BLaER1 treated with 17β-estradiol and CSF1 and Interleukin-3, amounts not matched to agents 10 nM and 100 nM (cell line): ENCODE data around the gene ZFPM1.
A peak's percentile ranks its signal among the peaks of the same experiment; 100 is the strongest.

Experiments used
- H3K27ac ChIP-seq, 11 experiments: shearing (Covaris generic); formaldehyde crosslinking; 2 replicates each; pipeline ENCODE4 v1.8.1; 2022
- H3K27me3 ChIP-seq, 11 experiments: shearing (Covaris generic); formaldehyde crosslinking; 2 replicates each; pipeline ENCODE4 v1.8.1; 2022
- H3K36me3 ChIP-seq, 11 experiments: shearing (Covaris generic); formaldehyde crosslinking; 2 replicates each; pipeline ENCODE4 v1.8.1; 2022
- H3K4me1 ChIP-seq, 10 experiments: shearing (Covaris generic); formaldehyde crosslinking; 2 replicates each; pipeline ENCODE4 v1.8.1; 2022
- H3K4me2 ChIP-seq, 11 experiments: shearing (Covaris generic); formaldehyde crosslinking; 2 replicates each; pipeline ENCODE4 v1.8.1; 2022
- H3K4me3 ChIP-seq, 10 experiments: shearing (Covaris generic); formaldehyde crosslinking; 2 replicates each; pipeline ENCODE4 v1.8.1; 2022
- H3K9ac ChIP-seq, 11 experiments: shearing (Covaris generic); formaldehyde crosslinking; 2 replicates each; pipeline ENCODE4 v1.8.1; 2022
- H3K9me3 ChIP-seq, 11 experiments: shearing (Covaris generic); formaldehyde crosslinking; replicated peaks in 1 of 11; 2 replicates each; pipeline ENCODE4 v1.8.1; 2022
- H4K20me1 ChIP-seq, 11 experiments: shearing (Covaris generic); formaldehyde crosslinking; 2 replicates each; pipeline ENCODE4 v1.8.1; 2022
- Cebpa-rat ChIP-seq, 11 experiments: shearing (Covaris generic); IDR thresholded peaks; 2 replicates each; pipeline ENCODE4 v1.8.1; 2022

ZFPM1 gene

GRCh38 chr16:88440111-88440510 lies 13.0 kb upstream of the ZFPM1 start:
- H3K4me2 ChIP-seq = no peak overlapping the region
- no peaks in the 10 kb centered on the region for H3K27me3 ChIP-seq
- peaks cover 0 to 38% (median 0%) of the 10 kb centered on the region in 11 experiments; a peak in 14 of 22 replicates for H3K36me3 ChIP-seq
- no peak for TF ChIP-seq Cebpa-rat (IDR thresholded peaks at IDR 0.05)
- H3K27ac ChIP-seq = no peak overlapping the region
- H3K4me3 ChIP-seq = no peak overlapping the region
- H3K4me1 ChIP-seq = peaks cover 11 to 27% (median 19%) of the 10 kb centered on the region in 10 experiments; a peak in 16 of 20 replicates
- no peak overlapping the region for H3K9ac ChIP-seq
- H3K9me3 ChIP-seq = no peaks in the 10 kb centered on the region
- peaks cover 0 to 89% (median 51%) of the 10 kb centered on the region in 11 experiments; a peak in 18 of 22 replicates for H4K20me1 ChIP-seq

DNA sequence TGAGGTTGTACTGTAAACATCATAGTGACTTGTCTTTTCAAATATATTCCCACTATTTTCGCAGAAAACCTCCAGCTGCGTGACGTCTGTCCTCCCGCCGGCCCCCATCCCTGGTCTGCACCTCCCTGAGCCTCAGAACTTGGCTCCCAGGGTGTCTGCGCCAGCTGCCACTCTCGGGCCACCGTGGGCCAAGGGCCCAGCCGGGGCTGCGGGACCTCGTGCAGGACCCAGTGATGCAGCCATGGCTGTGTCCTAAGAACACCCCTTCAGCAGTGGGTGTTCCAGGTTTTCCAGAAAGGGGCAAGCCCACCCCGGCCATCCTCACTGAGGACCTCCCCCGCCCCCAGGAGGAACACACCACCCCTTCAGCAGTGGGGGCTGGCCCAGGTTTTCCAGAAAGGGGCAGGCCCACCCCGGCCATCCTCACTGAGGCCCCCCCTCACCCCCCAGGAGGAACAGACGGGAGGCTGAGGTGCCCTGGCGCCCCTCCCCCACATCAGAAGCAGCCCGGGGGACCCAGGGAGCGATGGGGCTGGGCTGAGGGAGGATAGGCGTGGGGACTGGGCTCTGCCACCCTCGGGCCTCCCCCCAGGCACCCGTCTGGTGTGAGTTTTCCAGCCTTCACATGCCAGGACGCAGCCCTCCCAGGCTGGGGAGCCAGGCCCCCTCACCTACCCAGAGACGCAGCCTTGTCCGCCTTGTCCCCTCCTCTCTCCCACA lies 12.2 kb upstream of the ZFPM1 start:
- no peaks in the 10 kb centered on the region for H3K9me3 ChIP-seq
- H3K36me3 ChIP-seq = peaks cover 0 to 37% (median 0%) of the 10 kb centered on the region in 11 experiments; a peak in 14 of 22 replicates
- peaks cover 5 to 24% (median 19%) of the 10 kb centered on the region in 10 experiments; a peak in 16 of 20 replicates for H3K4me1 ChIP-seq
- no peak for TF ChIP-seq Cebpa-rat (IDR thresholded peaks at IDR 0.05)
- peaks cover 0 to 83% (median 44%) of the 10 kb centered on the region in 11 experiments; a peak in 18 of 22 replicates for H4K20me1 ChIP-seq
- H3K9ac ChIP-seq = 0 out of 22 replicates have a peak overlapping the region, but pooled peaks of 2 of the 11 experiments have one; percentile 3 to 9
- H3K27me3 ChIP-seq = no peaks in the 10 kb centered on the region
- no peak overlapping the region for H3K27ac ChIP-seq
- H3K4me3 ChIP-seq = no peak overlapping the region
- no peak overlapping the region for H3K4me2 ChIP-seq

DNA sequence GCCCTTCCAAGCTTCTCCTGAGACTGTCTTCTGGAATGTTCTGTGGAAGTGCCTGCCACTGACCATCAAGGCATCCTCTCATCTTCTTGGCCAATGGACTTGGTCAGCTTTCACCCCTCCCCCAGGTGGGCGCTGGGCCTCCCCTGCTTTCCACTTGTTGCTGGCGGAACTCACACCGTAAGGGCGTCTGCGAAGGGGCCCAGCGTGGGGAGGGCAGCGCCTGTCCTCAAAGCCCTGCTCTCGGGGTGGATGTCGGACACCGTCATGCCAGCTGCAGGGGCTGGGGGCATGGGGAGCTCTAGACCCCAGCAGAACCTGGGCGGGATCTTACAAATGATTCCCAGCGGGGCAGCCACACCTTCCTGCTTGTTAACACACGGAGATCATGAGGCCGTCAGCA lies 11.6 kb upstream of the ZFPM1 start:
- Histone ChIP-seq H3K9me3 (no peaks in the 10 kb centered on the region), H4K20me1 (peaks cover 0 to 77% (median 38%) of the 10 kb centered on the region in 11 experiments; a peak in 17 of 22 replicates), H3K4me1 (peaks cover 0 to 24% (median 16%) of the 10 kb centered on the region in 10 experiments; a peak in 14 of 20 replicates), H3K4me2 (no peak overlapping the region), H3K4me3 (no peak overlapping the region), H3K9ac (0 out of 22 replicates have a peak overlapping the region, but pooled peaks of 1 of the 11 experiments have one; percentile 9), H3K36me3 (peaks cover 0 to 31% (median 0%) of the 10 kb centered on the region in 11 experiments; a peak in 13 of 22 replicates), H3K27me3 (no peaks in the 10 kb centered on the region), H3K27ac (no peak overlapping the region)
- no peak for TF ChIP-seq Cebpa-rat (IDR thresholded peaks at IDR 0.05)

DNA sequence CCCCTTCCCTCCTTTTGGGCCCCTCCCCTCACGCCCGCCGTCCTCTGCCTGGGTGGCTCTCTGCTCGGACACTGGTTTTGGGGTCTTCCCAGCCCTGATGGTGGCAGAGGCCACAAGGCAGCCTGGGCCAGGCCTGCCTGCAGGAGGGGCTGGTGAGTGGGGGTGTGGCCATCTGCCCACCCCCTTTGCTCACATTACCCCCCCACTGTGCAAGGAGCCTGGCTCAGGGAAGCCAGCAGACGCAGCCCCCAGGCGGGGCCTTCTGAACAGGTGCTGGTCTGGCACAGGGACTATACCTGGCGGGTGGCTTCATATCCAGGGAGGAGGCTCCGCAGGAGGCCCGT lies 10.7 kb upstream of the ZFPM1 start:
- peak overlapping the region in 1 of 11 experiments; percentile 4; a peak in 1 of 22 replicates for H3K9ac ChIP-seq
- no peak overlapping the region for H3K4me3 ChIP-seq
- no peak overlapping the region for H3K27ac ChIP-seq
- peaks cover 0 to 20% (median 16%) of the 10 kb centered on the region in 10 experiments; a peak in 14 of 20 replicates for H3K4me1 ChIP-seq
- TF ChIP-seq Cebpa-rat (IDR thresholded peaks at IDR 0.05) = no peak
- H3K36me3 ChIP-seq = peaks cover 0 to 24% (median 0%) of the 10 kb centered on the region in 11 experiments; a peak in 11 of 22 replicates
- H3K9me3 ChIP-seq = no peaks in the 10 kb centered on the region
- peaks cover 0 to 68% (median 31%) of the 10 kb centered on the region in 11 experiments; a peak in 16 of 22 replicates for H4K20me1 ChIP-seq
- peak overlapping the region in 5 of 11 experiments; percentile 26 to 73 (median 49); a peak in 8 of 22 replicates for H3K4me2 ChIP-seq
- H3K27me3 ChIP-seq = no peaks in the 10 kb centered on the region

GRCh38 chr16:88442727-88443576 lies 10.1 kb upstream of the ZFPM1 start:
- no peak overlapping the region for H3K27ac ChIP-seq
- peaks cover 0 to 62% (median 25%) of the 10 kb centered on the region in 11 experiments; a peak in 15 of 22 replicates for H4K20me1 ChIP-seq
- no peaks in the 10 kb centered on the region for H3K9me3 ChIP-seq
- peak overlapping the region in 2 of 11 experiments; percentile 4 to 24; a peak in 2 of 22 replicates for H3K9ac ChIP-seq
- peak overlapping the region; percentile 3 to 73 (median 47); a peak in 13 of 22 replicates for H3K4me2 ChIP-seq
- peaks cover under 1 to 25% (median 21%) of the 10 kb centered on the region in 10 experiments for H3K4me1 ChIP-seq
- H3K4me3 ChIP-seq = no peak overlapping the region
- peaks cover 0 to 18% (median 0%) of the 10 kb centered on the region in 11 experiments; a peak in 8 of 22 replicates for H3K36me3 ChIP-seq
- no peaks in the 10 kb centered on the region for H3K27me3 ChIP-seq
- no peak for TF ChIP-seq Cebpa-rat (IDR thresholded peaks at IDR 0.05)

DNA sequence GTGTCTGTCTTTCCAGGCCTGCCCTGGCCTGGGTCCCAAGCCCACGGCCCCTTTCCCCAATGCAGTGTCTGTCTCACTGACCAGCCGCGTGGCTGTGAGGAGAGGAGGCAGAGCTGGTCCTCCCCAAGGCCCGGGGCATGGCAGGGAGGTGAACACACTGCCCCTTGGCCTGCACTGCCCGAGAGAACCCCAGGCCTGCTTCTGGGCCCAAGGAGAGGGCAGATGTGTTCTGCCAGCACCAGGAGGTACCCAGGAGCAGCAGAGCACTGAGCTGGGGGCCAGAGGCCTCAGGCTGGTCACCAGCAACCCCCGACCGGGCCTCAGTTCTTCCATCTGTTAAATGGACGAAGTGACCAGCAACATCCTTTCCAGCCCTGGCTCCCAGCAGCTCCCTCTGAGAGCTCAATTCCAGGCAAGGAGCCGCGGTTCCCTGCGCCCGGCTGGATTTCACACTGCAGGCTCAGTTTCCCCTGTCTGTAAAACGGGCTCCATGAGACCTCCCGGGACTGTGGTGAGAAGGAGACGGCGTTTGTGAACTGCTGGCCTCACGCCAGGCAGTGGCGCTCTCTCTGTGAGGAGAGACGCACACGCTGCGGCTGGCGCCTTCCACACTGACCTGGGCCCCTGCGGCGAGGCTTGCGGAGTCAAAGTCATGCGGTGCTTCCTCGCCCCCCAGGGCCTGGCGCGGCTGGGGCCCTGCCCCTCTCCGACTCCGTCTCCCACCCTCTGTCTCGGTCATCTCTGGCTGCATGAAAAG lies 8.1 kb upstream of the ZFPM1 start:
- H3K9ac ChIP-seq = no peak overlapping the region
- no peaks in the 10 kb centered on the region for H3K9me3 ChIP-seq
- H3K27ac ChIP-seq = no peak overlapping the region
- peaks cover 0 to 41% (median 5%) of the 10 kb centered on the region in 11 experiments; a peak in 10 of 22 replicates for H4K20me1 ChIP-seq
- TF ChIP-seq Cebpa-rat (IDR thresholded peaks at IDR 0.05) = no peak
- no peak overlapping the region for H3K4me2 ChIP-seq
- no peaks in the 10 kb centered on the region for H3K27me3 ChIP-seq
- H3K4me3 ChIP-seq = no peak overlapping the region
- H3K36me3 ChIP-seq = no peaks in the 10 kb centered on the region
- H3K4me1 ChIP-seq = peaks cover 21 to 46% (median 42%) of the 10 kb centered on the region in 10 experiments

DNA sequence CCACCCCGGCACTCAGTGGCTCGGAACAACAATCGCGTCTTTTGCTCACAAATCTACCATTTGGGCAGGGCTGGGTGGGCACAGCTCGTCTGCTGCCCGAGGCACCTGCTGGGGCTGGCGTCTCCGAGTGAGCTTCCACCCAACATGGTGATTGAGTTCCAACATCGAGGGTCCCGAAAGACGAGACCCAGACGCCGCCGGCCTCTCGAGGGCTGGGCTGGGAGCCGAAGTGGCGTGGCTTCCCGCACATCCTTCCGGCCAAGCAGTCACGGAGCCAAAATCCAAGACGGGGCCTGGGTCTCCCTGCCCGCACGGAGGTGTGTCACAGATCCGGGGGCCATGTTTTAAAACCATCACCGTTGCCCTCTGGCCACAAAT lies 7.5 kb upstream of the ZFPM1 start:
- Histone ChIP-seq H3K9ac (no peak overlapping the region), H3K4me2 (no peak overlapping the region), H3K9me3 (no peaks in the 10 kb centered on the region), H3K27me3 (no peaks in the 10 kb centered on the region), H3K36me3 (no peaks in the 10 kb centered on the region), H3K4me3 (no peak overlapping the region), H3K27ac (no peak overlapping the region), H4K20me1 (peaks cover 0 to 36% (median 1%) of the 10 kb centered on the region in 11 experiments; a peak in 8 of 22 replicates), H3K4me1 (peaks cover 23 to 48% (median 43%) of the 10 kb centered on the region in 10 experiments)
- no peak for TF ChIP-seq Cebpa-rat (IDR thresholded peaks at IDR 0.05)

- Histone ChIP-seq H3K27me3 (no peaks in the 10 kb centered on the region), H3K4me2 (no peak overlapping the region), H3K36me3 (no peaks in the 10 kb centered on the region), H3K4me3 (no peak overlapping the region), H3K27ac (no peak overlapping the region), H4K20me1 (peaks cover 0 to 31% (median 0%) of the 10 kb centered on the region in 11 experiments; a peak in 7 of 22 replicates), H3K9ac (no peak overlapping the region), H3K9me3 (no peaks in the 10 kb centered on the region), H3K4me1 (peaks cover 23 to 53% (median 45%) of the 10 kb centered on the region in 10 experiments)
- TF ChIP-seq Cebpa-rat (IDR thresholded peaks at IDR 0.05) = no peak
Measured at GRCh38 chr16:88446061-88446460, 7.0 kb upstream of the ZFPM1 start.
